Cardiac septum (tissue), 1 donor: ENCODE results near the gene ZNF559. TPM values are rescaled to one million over a fixed set of nuclear protein-coding genes. Genes with fewer than 3 reads are reported as not detected.

Source experiments
- DNase-seq: peaks from one replicate; pipeline ENCODE4 v3.0.0-alpha.2; 2020; ENCODE audit warnings: low spot score
- intact Hi-C: fragments of 100-400 bp; cut with DNase I; formaldehyde crosslinking; loops from one replicate; pipeline ENCODE4 v1.14.0; 2022
- total RNA-seq: library from RNA; stranded (reverse); fragmentation: NEBNext Ultra II Directional; extraction: Animal tissue kit (Norgen Biotek cat#: 25700); gene quantifications from one replicate; pipeline ENCODE4 v1.2.1, GENCODE V29; 2021
- donor health status: DM: no; HTN: no; CAD: no.

The ZNF559 gene
- total RNA-seq, 1 donor from 2014 or later = 18.2 TPM

DNA sequence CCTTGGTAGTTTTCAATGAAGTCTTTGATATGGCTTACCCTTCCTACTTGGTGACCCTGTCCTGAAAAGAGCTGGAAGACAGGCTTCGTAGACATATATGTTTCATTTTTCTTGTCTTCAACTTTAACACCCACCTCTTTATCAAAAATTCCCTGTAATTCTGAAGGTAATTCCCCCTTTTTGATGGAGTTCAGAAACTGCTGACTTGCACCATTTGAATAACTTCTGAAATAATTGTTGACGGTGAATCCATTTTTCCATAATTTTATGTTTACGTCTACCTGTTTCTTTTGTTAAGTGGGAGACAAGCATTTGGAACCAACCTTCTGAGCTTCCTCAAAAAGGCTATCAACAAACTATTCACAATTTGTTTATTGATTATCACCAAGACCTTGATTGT lies 24.3 kb downstream of the ZNF559 start:
- intact Hi-C loops = no loop called here

DNA sequence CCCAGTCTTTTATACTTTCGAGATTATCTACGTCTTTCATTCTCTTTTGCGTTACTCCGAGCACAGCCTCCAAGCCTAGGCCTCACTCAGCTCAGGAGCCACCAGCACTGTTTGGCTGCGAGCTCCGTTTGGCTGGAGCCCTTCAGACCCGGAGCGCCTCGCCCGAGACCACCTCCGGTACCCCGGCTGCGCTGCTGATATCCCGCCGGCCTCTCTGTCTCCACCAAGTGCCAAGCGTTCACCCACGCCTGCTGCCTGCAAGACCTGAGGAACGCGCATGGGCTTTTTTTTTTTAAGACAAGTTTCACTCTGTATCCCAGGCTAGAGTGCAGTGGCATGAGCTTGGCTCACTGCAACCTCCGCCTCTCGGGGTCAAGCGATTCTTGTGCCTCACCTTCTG lies 24.7 kb downstream of the ZNF559 start:
- intact Hi-C loops = no loop called here
- no peak for DNase-seq

More for the DNA sequence above, 24.3 kb downstream of the ZNF559 start:
- no peak for DNase-seq

DNA sequence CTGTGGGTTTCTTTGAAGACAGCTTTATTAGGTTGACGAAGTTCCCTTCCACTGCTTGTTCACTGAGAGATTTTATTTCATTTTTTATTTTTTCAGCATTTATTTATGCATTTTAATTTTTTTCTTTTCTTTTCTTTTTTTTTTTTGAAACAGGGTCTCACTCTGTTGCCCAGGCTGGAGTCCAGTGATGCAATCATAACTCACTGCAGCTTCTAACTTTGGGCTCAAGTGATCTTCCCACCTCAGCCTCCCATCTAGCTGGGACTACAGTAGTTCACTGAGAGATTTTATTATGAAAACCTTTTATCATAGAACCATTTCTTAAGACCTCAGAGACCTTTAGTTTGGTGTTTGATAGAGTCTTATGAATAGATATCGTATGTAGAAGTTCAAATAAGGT lies 28.5 kb downstream of the ZNF559 start:
- intact Hi-C loops = no loop called here
- DNase-seq = no peak

DNA sequence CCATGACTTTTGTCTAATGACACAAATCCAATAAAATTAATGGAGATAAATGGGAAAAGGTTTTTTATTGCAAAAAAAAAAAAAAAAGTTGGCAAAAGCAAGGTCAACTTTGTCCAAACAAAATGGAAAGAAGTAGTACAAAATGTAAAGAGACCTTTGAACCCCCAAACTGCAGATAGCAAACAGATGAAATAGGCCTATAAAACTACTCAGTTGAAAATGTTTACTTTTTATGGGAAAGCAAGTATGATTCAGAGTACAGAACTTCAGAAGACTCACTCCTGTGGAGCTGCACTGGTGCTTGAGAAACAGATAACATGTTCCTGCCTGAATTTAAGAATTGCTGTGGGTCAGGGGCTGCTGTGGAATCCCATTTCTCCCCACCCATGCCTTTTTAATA lies 29.0 kb downstream of the ZNF559 start:
- DNase-seq = no peak
- intact Hi-C loops = no loop called here

DNA sequence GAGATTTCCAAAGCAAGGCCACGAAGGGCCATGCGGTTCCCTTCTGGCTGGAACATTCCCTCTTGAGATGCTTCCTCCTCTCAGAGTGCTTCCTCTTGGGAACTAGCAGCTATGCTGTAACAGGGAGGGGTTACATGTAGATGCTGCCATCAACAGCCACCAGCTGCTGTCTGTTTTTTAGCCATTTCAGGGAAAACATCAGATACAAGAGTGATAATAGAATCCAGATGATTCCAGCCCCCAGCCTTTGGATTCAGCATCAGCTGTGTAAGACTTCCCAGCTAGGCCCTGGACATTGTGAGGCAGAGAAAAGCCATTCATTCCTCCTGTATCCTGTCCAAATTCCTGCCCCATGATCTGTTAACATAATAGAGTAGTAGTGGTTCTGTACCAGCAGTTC lies 30.7 kb downstream of the ZNF559 start:
- intact Hi-C loops = no loop called here
- no peak for DNase-seq

DNA sequence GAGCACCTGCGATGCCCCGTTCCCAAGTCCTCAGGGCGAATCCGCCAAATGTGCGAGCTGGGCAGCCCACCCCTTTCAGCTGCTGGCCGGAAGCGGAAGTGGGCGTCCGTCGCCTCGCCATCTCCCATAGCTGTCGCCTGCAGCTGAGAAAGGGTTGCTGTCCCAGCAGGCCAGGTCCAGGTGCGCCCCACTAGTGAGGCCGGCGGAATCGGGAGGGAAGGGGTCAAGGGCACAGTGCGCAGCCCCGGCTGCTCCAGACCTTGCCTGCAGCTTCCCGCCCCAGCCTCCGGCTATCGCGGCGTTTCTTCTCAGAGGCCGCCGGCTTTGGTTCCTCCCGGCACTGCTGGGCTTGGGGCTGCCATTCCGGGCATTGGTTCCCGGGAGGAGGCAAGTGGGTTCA lies 38.9 kb downstream of the ZNF559 start, which contains the start of gene ZNF177:
ZNF177 (plus strand) TSS at position 109 of the 400 bp plus-strand sequence. CDS start 15,299 bp downstream, outside the sequence.
- intact Hi-C loops = no loop called here
- no peak for DNase-seq

DNA sequence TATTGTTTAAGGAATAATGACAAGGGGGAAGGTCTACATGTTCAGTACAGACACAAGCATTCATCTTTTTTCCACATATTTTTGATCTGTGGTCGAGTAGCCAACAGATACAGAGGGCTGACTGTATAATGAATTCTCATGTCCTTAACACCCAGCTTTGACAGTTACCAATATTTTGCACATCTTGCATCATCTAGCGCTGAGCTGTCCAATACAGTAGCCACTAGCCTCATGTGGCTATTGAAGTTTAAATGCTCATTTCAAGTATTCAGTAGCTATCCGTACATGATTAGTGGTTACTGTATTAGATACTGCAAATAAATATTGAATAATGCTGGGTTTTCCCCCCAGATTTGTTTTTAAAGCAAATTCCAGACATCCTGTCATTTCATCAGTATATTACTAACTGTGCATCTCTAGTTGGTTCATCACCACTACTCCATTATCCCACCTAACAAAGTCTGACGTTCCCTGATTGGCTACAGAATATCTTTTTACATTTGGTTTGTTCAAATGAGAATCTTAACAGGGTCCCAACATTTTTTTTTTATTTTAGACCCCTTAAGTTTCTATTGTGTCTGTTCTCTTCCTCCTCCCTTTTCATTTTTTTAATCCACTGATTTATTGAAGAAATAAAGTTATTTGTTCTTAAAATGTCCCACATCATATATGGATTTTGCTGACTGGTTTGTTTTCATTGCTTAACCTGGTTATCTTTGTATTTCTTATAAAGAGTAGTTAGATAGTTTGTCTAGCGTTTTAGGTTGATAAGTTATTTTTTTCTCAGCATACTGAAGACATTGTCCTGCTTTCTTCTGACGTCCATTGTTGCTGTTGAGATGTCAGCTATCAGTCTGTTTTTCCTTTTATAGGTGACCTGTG lies 47.0 kb downstream of the ZNF559 start:
- no peak for DNase-seq
- intact Hi-C loops = no loop called here

DNA sequence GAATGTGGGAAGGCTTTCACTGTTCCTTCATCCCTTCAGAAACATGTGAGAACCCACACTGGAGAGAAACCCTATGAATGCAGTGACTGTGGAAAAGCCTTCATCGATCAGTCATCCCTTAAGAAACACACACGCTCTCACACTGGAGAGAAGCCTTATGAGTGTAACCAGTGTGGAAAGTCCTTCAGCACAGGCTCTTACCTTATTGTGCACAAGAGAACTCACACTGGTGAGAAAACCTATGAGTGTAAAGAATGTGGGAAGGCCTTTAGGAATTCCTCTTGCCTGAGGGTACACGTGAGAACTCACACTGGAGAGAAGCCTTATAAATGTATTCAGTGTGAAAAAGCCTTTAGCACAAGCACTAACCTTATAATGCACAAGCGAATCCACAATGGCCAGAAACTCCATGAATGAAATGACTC lies 57.4 kb downstream of the ZNF559 start:
- intact Hi-C loops = no loop called here
- DNase-seq = no peak

Other genes with a start within 250 kb of the ZNF559 start
- not detected for gene OR1M1, start 237.1 kb upstream of the ZNF559 start, total RNA-seq
- gene OR7G2, start 216.7 kb upstream of the ZNF559 start, total RNA-seq = not detected
- not detected for gene OR7G1, start 208.4 kb upstream of the ZNF559 start, total RNA-seq
- gene OR7G3, start 197.2 kb upstream of the ZNF559 start, total RNA-seq = not detected
- gene ZNF317, start 183.8 kb upstream of the ZNF559 start, total RNA-seq = 13.8 TPM
- not detected for gene OR7D2, start 145.2 kb upstream of the ZNF559 start, total RNA-seq
- not detected for gene OR7D4, start 104.6 kb upstream of the ZNF559 start, total RNA-seq
- not detected for gene OR7E24, start 73.2 kb upstream of the ZNF559 start, total RNA-seq
- 4.5 TPM for gene ZNF699, start 14.3 kb upstream of the ZNF559 start, total RNA-seq
- gene ZNF177, start 38.8 kb downstream of the ZNF559 start, total RNA-seq = 3.1 TPM
- 7.3 TPM for gene ZNF266, start 111.4 kb downstream of the ZNF559 start, total RNA-seq
- gene ZNF560, start 174.4 kb downstream of the ZNF559 start, total RNA-seq = 0.16 TPM
- gene ZNF426, start 214.5 kb downstream of the ZNF559 start, total RNA-seq = 14.8 TPM